ENCODE measurements around the gene KCNH4.

The KCNH4 gene

DNA sequence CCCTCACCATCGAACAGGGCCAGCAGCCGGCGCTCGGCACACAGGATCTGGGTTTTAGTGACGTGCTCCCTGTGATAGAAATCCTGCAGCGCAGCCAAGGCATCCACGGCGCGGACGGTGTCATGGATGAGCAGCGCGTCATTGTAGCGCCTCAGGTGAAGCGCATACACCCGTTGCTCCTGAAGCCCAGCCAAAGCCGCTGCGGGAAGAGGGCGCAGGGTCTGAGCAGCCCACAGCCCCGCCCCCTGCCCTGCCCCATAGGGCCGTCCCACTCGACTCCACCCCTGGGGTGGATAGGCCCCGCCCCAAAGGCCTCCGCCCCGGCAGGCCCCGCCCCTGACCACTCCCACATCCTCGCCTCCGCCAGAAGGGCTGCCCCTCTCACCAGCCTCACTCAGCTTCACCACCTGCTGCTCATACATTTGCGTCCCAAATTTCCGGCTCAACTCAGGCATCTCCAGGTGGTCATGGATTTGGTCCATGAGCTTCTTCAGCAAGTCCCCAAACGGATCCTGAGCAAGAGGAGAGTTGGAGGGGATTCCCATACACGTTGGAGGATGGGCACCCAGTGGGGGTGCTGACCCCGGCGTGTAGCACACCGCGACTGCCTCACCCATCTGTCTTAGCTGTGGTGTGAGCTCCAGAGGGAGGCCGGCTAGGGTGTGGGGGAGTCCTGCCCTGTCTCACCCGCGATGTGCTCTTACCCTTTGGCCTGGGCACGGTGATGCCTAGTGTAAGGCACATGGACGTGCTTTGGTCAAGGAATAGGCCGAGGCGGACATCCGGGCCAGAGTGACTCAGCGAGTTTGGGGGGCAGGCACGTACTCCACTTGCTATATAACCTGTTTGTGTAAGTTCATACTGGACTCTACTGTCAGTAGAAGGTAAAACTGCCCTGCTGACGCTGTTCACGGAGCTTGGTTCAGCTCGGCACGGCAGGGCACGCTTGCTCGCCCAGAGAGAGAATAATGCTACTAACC, 73.1 kb downstream of the KCNH4 start:
- TF ChIP-seq CTCF (IDR thresholded peaks at IDR 0.05; ENCODE audit: insufficient read depth, low read depth, low read length, missing control alignments), result no peak
- DNase-seq (ENCODE audit: low read depth), result peak; percentile 92
- H3K4me3 ChIP-seq (ENCODE audit: low read length), result no peak overlapping the region

DNA sequence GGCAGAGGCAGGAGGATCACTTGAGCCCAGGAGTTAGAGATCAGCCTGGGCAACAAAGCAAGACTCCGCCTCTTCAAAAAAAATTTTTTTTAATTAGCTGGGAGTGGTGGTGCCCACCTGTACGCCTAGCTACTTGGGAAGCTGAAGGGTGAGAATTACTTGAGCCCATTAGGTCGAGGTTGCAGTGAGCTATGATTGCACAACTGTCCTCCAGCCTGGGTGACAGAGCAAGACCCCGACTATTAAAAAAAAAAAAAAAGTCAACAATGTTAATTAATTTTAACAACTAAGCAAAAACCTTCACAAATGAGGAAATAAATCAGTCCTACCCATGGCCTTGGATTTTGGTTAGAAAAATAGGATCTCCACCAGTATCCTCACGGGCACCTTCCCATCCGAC, 73.8 kb downstream of the KCNH4 start:
- H3K4me3 ChIP-seq (ENCODE audit: low read length), result no peak overlapping the region
- no peak for DNase-seq (ENCODE audit: low read depth)
- TF ChIP-seq CTCF (IDR thresholded peaks at IDR 0.05; ENCODE audit: insufficient read depth, low read depth, low read length, missing control alignments), result no peak
